ENCODE results near the gene SLX4.

DNA sequence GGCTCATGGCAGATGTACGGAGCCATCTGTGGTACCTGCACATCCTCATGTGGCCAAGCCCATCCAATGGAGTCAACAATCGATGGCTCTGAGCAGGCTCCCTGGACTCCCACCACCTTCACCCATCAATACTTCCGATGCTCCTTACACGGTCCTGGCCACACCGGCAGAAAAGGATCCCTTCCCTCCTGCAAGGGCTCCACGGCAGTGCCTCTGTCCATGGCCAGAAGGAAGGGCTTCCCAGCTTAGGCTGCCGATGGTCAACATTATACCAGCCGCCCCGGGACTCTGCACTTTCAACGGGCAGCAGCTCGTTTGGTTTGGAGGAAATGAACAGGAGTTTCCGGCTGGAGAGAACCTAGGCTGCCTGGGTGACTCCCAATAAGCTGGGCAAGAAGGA, 13.2 kb downstream of the SLX4 start:
- TF ChIP-seq CHD2 (IDR thresholded peaks at IDR 0.05; ENCODE audit: low read depth, low read length) (no peak), CTCF (IDR thresholded peaks at IDR 0.05 in 2 of 3, conservative IDR thresholded peaks at IDR 0.05 in 1 of 3; ENCODE audit: insufficient read depth in 2 of 3, low read depth in 1 of 3, low read length in 3 of 3) (no peak), EZH2 (IDR thresholded peaks at IDR 0.05; ENCODE audit: borderline replicate concordance, low read depth, low read length) (no peak), ZNF217 (CRISPR knock-in tag; IDR thresholded peaks at IDR 0.05) (no peak), HDAC2 (IDR thresholded peaks at IDR 0.05) (no peak)
- TF ChIP-seq, protein P1, sequence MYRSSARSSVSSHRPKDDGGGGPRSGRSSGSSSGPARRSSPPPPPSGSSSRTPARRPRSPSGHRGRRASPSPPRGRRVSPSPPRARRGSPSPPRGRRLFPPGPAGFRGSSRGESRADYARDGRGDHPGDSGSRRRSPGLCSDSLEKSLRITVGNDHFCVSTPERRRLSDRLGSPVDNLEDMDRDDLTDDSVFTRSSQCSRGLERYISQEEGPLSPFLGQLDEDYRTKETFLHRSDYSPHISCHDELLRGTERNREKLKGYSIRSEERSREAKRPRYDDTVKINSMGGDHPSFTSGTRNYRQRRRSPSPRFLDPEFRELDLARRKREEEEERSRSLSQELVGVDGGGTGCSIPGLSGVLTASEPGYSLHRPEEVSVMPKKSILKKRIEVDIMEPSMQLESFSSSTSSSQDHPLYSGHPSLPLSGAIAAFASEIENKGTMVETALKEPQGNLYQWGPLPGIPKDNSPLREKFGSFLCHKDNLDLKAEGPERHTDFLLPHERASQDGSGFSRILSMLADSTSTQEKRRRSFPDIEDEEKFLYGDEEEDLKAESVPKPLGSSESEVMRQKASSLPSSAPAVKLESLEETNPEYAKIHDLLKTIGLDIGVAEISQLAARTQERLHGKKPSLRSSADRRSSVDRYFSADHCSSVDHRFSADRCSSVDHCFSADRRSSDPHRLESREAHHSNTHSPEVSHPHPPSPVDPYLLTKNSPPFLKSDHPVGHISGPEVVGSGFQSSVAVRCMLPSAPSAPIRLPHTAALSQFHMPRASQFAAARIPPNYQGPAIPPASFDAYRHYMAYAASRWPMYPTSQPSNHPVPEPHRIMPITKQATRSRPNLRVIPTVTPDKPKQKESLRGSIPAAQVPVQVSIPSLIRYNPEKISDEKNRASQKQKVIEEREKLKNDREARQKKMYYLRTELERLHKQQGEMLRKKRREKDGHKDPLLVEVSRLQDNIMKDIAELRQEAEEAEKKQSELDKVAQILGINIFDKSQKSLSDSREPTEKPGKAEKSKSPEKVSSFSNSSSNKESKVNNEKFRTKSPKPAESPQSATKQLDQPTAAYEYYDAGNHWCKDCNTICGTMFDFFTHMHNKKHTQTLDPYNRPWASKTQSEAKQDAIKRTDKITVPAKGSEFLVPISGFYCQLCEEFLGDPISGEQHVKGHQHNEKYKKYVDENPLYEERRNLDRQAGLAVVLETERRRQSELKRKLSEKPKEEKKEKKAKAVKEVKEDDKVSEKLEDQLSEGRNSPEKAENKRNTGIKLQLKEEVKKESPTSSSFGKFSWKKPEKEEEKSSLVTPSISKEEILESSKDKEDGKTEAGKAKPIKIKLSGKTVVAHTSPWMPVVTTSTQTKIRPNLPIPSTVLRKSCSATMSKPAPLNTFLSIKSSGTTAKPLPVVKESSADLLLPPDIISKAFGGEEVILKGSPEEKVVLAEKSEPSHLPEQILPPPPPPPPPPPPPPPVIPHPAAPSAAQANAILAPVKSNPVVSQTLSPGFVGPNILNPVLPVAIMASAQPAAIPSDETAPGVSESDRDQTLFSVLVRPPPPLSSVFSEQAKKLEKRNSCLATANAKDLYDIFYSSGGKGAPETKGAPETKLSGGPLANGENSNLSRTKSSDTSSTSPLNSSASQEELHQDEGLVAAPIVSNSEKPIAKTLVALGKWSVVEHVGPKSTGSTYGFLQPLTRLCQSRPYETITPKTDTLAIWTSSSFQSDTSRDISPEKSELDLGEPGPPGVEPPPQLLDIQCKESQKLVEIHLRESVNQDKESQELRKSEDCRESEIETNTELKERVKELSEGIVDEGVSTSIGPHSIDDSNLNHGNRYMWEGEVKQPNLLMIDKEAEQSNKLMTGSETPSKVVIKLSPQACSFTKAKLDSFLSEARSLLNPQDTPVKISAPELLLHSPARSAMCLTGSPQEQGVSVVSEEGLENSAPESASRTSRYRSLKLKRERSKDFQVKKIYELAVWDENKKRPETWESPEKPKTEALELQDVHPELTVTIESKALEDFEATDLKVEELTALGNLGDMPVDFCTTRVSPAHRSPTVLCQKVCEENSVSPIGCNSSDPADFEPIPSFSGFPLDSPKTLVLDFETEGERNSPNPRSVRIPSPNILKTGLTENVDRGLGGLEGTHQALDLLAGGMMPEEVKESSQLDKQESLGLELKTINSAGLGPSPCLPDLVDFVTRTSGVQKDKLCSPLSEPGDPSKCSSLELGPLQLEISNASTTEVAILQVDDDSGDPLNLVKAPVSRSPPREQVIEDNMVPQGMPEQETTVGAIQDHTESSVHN (IDR thresholded peaks at IDR 0.05; ENCODE audit: borderline replicate concordance in 1 of 2, low read depth in 1 of 2), result no peak
